Fibroblast of skin of right biceps (primary cell): Measurements from ENCODE around the gene HNRNPAB.
"Not testable (repeated sequence)": the region's sequence is repeated elsewhere in the genome, so short reads cannot be mapped to it uniquely, and the experiment has no call there.

Experiments used
- DNase-seq: peaks from one replicate; pipeline ENCODE4 v3.0.0-alpha.2; 2013

The HNRNPAB gene

GRCh38 chr5:178247481-178248456 is 43.4 kb downstream of the HNRNPAB start:
- DNase-seq = no peak

GRCh38 chr5:178248750-178249149 is 44.4 kb downstream of the HNRNPAB start:
- no peak for DNase-seq

GRCh38 chr5:178249191-178249989 is 45.1 kb downstream of the HNRNPAB start:
- no peak for DNase-seq

- no peak for DNase-seq
Measured at GRCh38 chr5:178250263-178250662, 45.9 kb downstream of the HNRNPAB start.

GRCh38 chr5:178252258-178252657 is 47.9 kb downstream of the HNRNPAB start:
- DNase-seq = no peak

GRCh38 chr5:178253632-178254031 is 49.3 kb downstream of the HNRNPAB start:
- not testable (repeated sequence) for DNase-seq

- DNase-seq = no peak
Measured at GRCh38 chr5:178256746-178257145, 52.4 kb downstream of the HNRNPAB start.

- no peak for DNase-seq
Measured at GRCh38 chr5:178257650-178258049, 53.3 kb downstream of the HNRNPAB start.

- DNase-seq = no peak
Measured at GRCh38 chr5:178259623-178260536, 55.5 kb downstream of the HNRNPAB start.
